Caco-2 (cell line): ENCODE measurements around the gene ELN. TPM values are rescaled to one million over a fixed set of nuclear protein-coding genes. Genes with fewer than 3 reads are reported as not detected.

Experiments used
- BruUV-seq: library from RNA; stranded (reverse); fragments of 400-500 nt; replicated peaks from 2 replicates; lab custom pipeline; 2021; lab: Mats Ljungman, UMichigan
- CTCF ChIA-PET: fragments of 300-600 bp; sonication (Branson Sonifier 250); formaldehyde crosslinking; loops from one replicate; lab custom pipeline; 2022; ENCODE audit warnings: antibody characterized with exemption; lab: Charles Lee
- POLR2A ChIA-PET: fragments of 300-600 bp; sonication (Branson Sonifier 250); formaldehyde crosslinking; loops from one replicate; lab custom pipeline; 2022; ENCODE audit warnings: antibody characterized with exemption; lab: Charles Lee
- DNase-seq, 2 experiments: peaks; one replicate each; pipeline versions ENCODE4 v3.0.0 to v3.0.0-alpha.2; 2020 to 2022
- H3K27me3 ChIP-seq: replicated peaks from 2 replicates; pipeline ENCODE4 v1.6.0; 2011; ENCODE audit warnings: low read length; ENCODE audit not compliant: control insufficient read depth, insufficient read depth
- H3K36me3 ChIP-seq: 2 replicates; pipeline ENCODE4 v1.5.1; 2011; ENCODE audit warnings: low read length; ENCODE audit not compliant: control insufficient read depth, insufficient read depth
- H3K4me1 ChIP-seq: fragments of 250-450 bp; sonication (Bioruptor Pico); 2 replicates; pipeline ENCODE4 v1.5.1; 2020; ENCODE audit warnings: mild to moderate bottlenecking
- H3K4me3 ChIP-seq: 2 replicates; pipeline ENCODE4 v1.5.1; 2011; ENCODE audit warnings: low read depth, mild to moderate bottlenecking, control low read depth, low read length
- H3K9me3 ChIP-seq: fragments of 250-450 bp; sonication (Bioruptor Pico); 2 replicates; pipeline ENCODE4 v1.5.1; 2020; ENCODE audit warnings: mild to moderate bottlenecking, moderate library complexity
- H3K27ac Mint-ChIP-seq: one replicate; pipeline ENCODE4 v1.8.0; 2022; ENCODE audit warnings: mixed read lengths; ENCODE audit not compliant: unreplicated experiment
- H3K27me3 Mint-ChIP-seq: one replicate; pipeline ENCODE4 v1.8.0; 2022; ENCODE audit warnings: mixed read lengths; ENCODE audit not compliant: insufficient read depth, unreplicated experiment
- H3K36me3 Mint-ChIP-seq: one replicate; pipeline ENCODE4 v1.8.0; 2022; ENCODE audit warnings: mild to moderate bottlenecking, mixed read lengths; ENCODE audit not compliant: insufficient read depth, unreplicated experiment
- H3K4me1 Mint-ChIP-seq: one replicate; pipeline ENCODE4 v1.8.0; 2022; ENCODE audit warnings: low read depth, mixed read lengths; ENCODE audit not compliant: unreplicated experiment
- H3K4me3 Mint-ChIP-seq: one replicate; pipeline ENCODE4 v1.8.0; 2022; ENCODE audit warnings: mild to moderate bottlenecking, moderate library complexity, mixed read lengths; ENCODE audit not compliant: unreplicated experiment
- H3K9me3 Mint-ChIP-seq: one replicate; pipeline ENCODE4 v1.8.0; 2022; ENCODE audit warnings: mixed read lengths; ENCODE audit not compliant: unreplicated experiment
- intact Hi-C: fragments of 100-400 bp; cut with micrococcal nuclease; formaldehyde crosslinking; loops from one replicate; pipeline ENCODE4 v1.10.0; 2022; ENCODE audit not compliant: unreplicated experiment
- total RNA-seq: library from RNA; stranded (reverse); gene quantifications from 2 replicates; pipeline ENCODE4 v1.2.3, GENCODE V29; 2022
- TF ChIP-seq, protein P1 (sequence below), 2 experiments: fragments of 200-600 bp in 1 of 2; IDR thresholded peaks; 1 replicate in 1 of 2; 2 replicates in 1 of 2; pipeline versions ENCODE4 v1.5.1 to v1.8.0; 2011 to 2022; ENCODE audit warnings: antibody characterized with exemption in 1 of 2, control low read depth in 1 of 2, inconsistent platforms in 1 of 2, low read depth in 1 of 2, low read length in 1 of 2, mild to moderate bottlenecking in 1 of 2, moderate library complexity in 1 of 2; ENCODE audit not compliant: insufficient read depth in 1 of 2, severe bottlenecking in 1 of 2, unreplicated experiment in 1 of 2

ELN gene
- total RNA-seq, 1 experiment from 2014 or later: not detected

DNA sequence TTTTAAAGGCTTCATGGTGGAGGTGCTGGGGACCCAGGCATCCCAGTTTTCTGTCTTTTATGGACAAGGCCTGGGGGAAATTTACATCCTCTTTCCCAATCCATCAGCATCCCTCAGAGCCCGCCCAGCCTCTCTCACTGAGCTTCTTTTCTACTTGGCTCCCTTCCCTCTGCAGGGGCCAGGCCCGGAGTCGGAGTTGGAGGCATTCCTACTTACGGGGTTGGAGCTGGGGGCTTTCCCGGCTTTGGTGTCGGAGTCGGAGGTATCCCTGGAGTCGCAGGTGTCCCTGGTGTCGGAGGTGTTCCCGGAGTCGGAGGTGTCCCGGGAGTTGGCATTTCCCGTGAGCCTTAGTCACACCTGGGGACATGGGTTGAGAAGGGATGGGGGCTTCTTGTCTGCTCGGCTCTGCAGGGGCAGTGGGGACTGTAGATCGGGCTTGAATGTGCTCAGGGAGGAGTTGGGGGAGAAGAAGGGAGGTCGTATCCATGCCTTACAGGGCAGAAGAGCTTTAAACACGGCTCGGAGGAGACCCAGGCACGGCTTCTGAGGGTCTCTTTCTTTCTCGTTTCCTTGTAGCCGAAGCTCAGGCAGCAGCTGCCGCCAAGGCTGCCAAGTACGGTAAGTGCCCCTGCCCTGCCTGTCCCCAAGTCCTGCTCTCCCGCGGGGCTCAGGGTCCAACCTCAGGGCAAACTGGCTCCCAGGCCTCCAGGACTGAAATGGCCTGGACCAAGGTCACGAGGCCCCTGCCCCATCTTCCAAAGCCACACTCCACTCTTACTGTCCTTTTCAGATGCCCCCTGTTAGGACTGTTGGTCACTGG lies 28.3 kb downstream of the ELN start:
- Mint-ChIP-seq H3K4me3 (no peak overlapping the region), H3K27ac (no peak overlapping the region), H3K4me1 (no peaks in the 10 kb centered on the region), H3K27me3 (peaks cover 23% of the 10 kb centered on the region), H3K36me3 (no peaks in the 10 kb centered on the region), H3K9me3 (no peaks in the 10 kb centered on the region)
- TF ChIP-seq, protein P1, sequence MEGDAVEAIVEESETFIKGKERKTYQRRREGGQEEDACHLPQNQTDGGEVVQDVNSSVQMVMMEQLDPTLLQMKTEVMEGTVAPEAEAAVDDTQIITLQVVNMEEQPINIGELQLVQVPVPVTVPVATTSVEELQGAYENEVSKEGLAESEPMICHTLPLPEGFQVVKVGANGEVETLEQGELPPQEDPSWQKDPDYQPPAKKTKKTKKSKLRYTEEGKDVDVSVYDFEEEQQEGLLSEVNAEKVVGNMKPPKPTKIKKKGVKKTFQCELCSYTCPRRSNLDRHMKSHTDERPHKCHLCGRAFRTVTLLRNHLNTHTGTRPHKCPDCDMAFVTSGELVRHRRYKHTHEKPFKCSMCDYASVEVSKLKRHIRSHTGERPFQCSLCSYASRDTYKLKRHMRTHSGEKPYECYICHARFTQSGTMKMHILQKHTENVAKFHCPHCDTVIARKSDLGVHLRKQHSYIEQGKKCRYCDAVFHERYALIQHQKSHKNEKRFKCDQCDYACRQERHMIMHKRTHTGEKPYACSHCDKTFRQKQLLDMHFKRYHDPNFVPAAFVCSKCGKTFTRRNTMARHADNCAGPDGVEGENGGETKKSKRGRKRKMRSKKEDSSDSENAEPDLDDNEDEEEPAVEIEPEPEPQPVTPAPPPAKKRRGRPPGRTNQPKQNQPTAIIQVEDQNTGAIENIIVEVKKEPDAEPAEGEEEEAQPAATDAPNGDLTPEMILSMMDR (IDR thresholded peaks at IDR 0.05; ENCODE audit: insufficient read depth in 1 of 2, low read depth in 1 of 2, low read length in 1 of 2, severe bottlenecking in 1 of 2, unreplicated experiment in 1 of 2): no peak
- Histone ChIP-seq H3K36me3 (no peaks in the 10 kb centered on the region), H3K27me3 (no peaks in the 10 kb centered on the region), H3K9me3 (no peaks in the 10 kb centered on the region), H3K4me1 (no peaks in the 10 kb centered on the region; the same call in 1 of the 2 replicates), H3K4me3 (no peak overlapping the region)
- BruUV-seq: no TSS peak
- intact Hi-C loops: no loop called here
- ChIA-PET POLR2A (no interaction called here), CTCF (interaction anchor here (0.6 to 1.9 kb wide), 2 partner anchors 12 to 15 kb away, joined by 5 to 7 read pairs; no protein-coding TSS in a partner anchor)
- no peak for DNase-seq

GRCh38 chr7:74057216-74057925 lies 29.4 kb downstream of the ELN start:
- Mint-ChIP-seq H3K9me3 (no peaks in the 10 kb centered on the region), H3K27me3 (peaks cover 22% of the 10 kb centered on the region), H3K4me1 (no peaks in the 10 kb centered on the region), H3K27ac (no peak overlapping the region), H3K36me3 (no peaks in the 10 kb centered on the region), H3K4me3 (no peak overlapping the region)
- ChIA-PET POLR2A (no interaction called here), CTCF (interaction anchor here (0.6 to 1.9 kb wide), 3 partner anchors 8 to 16 kb away, joined by 3 to 7 read pairs (median 5); no protein-coding TSS in a partner anchor)
- Histone ChIP-seq H3K36me3 (no peaks in the 10 kb centered on the region), H3K4me3 (no peak overlapping the region), H3K27me3 (no peaks in the 10 kb centered on the region), H3K9me3 (no peaks in the 10 kb centered on the region), H3K4me1 (no peaks in the 10 kb centered on the region; the same call in 1 of the 2 replicates)
- BruUV-seq: no TSS peak
- no peak for DNase-seq
- intact Hi-C loops: no loop called here
- TF ChIP-seq, protein P1 (IDR thresholded peaks at IDR 0.05; ENCODE audit: insufficient read depth in 1 of 2, low read depth in 1 of 2, low read length in 1 of 2, severe bottlenecking in 1 of 2, unreplicated experiment in 1 of 2): no peak

- Histone ChIP-seq H3K4me1 (no peaks in the 10 kb centered on the region; the same call in 1 of the 2 replicates), H3K4me3 (no peak overlapping the region), H3K27me3 (no peaks in the 10 kb centered on the region), H3K9me3 (no peaks in the 10 kb centered on the region), H3K36me3 (no peaks in the 10 kb centered on the region)
- intact Hi-C loops: no loop called here
- TF ChIP-seq, protein P1 (IDR thresholded peaks at IDR 0.05; ENCODE audit: insufficient read depth in 1 of 2, low read depth in 1 of 2, low read length in 1 of 2, severe bottlenecking in 1 of 2, unreplicated experiment in 1 of 2): no peak
- no peak for DNase-seq
- Mint-ChIP-seq H3K27me3 (peaks cover 19% of the 10 kb centered on the region), H3K4me3 (no peak overlapping the region), H3K9me3 (no peaks in the 10 kb centered on the region), H3K27ac (no peak overlapping the region), H3K36me3 (no peaks in the 10 kb centered on the region), H3K4me1 (no peaks in the 10 kb centered on the region)
- no TSS peak for BruUV-seq
- CTCF ChIA-PET: interaction anchor here (0.6 to 1.9 kb wide), 2 partner anchors 8 to 10 kb away, joined by 3 to 7 read pairs; no protein-coding TSS in a partner anchor
- POLR2A ChIA-PET: no interaction called here
Observed at GRCh38 chr7:74057987-74058386, 30.0 kb downstream of the ELN start.
